Stimulated activated CD8-positive, alpha-beta memory T cell treated with anti-CD3 and anti-CD28 coated beads, Interleukin-15, amount 100 ng/mL, for 48 hours (primary cell): ENCODE data around the gene SLC35F3.
A peak's percentile ranks its signal among the peaks of the same experiment; 100 is the strongest.

Experiments
- DNase-seq, 2 donors: peaks; one replicate each; pipeline ENCODE4 v3.0.0-alpha.2; 2020; ENCODE audit warnings: low read depth in 2 of 2

SLC35F3 gene

DNA sequence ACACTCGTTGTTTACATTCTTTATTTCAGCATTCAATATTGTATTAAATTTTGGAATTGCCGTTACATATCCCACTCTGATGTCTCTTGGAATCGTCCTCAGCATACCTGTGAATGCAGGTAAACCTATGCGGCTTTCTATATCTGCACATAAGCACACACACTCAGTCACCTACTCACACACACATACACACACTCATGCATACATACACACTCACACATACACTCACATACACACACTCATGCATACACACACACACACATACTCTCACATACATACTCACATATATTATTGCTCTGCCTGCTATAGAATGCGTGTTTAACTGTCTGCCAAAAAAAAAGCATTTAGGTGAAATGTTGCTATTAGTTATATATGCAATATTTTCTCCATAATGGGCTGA lies 415.6 kb downstream of the SLC35F3 start:
- DNase-seq: no peak

DNA sequence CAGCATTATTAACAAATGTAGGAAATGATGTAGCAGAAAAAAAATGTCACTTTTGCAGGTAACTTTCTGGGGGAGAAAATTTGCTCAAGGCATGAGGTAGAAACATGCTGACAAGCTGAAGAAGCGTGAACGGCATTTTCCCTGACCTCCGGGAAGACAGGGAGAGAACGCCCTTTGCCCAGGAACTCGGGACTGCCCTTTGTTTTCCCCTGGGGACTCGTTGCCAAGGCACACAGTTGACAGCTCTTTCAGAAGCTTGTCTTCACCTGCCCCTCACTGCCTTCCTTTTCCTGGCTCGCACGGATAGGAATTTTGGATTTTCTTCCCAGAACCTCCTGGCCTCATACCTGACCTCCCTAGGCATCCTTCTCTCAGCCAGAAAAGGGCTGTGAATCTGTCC lies 416.1 kb downstream of the SLC35F3 start:
- no peak for DNase-seq

DNA sequence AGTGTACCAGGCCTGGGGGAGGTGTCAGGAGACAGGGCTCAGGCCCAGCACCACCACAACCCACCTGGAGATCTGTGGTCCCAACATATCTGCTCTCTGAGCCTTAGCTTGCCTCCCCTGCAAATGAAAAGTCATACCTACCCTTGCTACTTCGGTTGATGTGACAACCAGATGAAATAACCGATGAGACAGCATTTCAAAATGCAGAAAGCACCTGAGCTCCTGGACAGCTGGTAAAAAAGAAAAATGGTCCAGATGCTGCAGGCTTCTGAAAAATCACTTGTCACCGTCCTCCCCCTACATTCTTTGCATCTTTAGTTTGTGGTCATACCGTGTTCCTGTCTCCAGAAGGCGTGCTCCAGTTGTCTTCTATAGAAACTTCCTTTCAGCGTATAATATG lies 416.8 kb downstream of the SLC35F3 start:
- DNase-seq: no peak

DNA sequence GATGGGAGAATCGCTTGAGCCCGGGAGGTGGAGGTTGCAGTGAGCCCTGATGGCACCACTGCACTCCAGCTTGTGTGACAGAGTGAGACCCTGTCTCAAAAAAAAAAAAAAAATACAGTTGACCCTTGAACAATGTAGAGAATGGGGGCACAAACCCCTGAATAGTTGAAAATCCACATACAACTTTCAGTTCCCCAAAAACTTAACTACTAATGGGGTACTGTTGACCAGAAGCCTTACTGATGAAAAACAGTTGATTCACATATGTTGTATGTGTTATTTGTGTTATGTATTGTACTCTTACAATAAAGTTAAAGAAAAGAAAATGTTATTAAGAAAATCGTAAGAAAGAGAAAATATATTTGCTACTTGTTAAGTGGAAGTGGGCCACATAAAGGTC lies 417.6 kb downstream of the SLC35F3 start:
- no peak for DNase-seq

DNA sequence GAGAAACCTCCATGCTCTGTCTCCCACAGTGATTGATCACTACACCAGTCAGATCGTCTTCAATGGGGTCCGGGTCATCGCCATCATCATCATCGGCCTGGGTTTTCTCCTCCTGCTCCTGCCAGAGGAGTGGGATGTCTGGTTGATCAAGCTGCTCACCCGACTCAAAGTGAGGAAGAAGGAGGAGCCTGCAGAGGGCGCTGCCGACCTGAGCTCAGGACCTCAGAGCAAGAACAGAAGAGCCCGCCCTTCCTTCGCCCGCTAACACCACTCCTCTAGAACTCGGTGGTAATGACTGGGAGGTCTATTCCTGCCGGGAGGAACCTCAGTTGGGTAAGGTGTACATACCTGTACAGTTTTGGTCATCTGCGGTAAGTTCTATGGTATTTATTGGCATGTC lies 418.5 kb downstream of the SLC35F3 start:
- DNase-seq: peak in 1 of 2 donors; percentile 20

DNA sequence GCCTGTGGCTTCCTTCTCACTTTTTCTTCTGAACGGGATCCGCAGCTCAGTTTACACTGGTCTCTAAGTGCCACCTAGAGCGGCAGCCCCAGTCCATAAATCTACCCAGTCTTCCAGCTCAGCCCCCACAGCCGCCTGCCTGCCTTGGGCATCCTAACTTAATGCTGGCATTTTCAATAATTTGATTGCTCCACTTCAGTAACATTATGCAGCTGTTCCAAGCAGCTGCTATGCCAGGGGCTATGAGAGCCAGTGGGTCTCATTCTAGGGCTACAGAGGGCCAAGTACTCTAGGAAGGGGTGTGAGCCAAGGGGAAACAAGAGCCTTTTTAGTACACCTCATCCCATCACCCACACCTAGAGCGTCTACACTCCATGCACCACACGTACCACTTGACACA lies 420.3 kb downstream of the SLC35F3 start:
- DNase-seq: no peak

DNA sequence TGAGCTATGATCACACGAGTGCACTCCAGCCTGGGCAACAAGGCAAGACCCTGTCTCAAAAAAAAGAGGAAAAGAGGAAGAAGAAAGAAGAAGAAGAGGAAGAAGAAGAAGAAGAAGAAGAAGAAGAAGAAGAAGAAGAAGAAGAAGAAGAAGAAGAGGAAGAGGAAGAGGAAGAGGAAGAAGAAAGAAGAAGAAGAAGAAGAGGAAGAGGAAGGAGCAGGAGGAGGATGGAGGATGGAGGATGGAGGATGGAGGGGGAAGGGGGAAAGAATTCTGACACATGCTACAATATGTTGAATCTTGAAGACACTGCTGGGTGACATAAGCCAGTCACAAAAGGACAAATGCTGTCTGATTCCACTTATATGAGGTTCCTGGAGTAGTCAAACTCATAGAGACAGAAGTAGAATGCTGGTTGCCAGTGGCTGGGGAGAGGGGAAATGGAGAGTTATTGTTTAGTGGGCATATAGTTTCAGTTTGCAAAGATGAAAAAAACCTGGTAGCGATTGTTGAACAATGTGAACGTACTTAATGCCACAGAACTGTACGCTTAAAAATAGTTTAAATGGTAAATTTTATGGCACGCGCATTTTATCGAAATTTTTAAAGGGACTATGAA lies 421.5 kb downstream of the SLC35F3 start:
- DNase-seq: no peak

DNA sequence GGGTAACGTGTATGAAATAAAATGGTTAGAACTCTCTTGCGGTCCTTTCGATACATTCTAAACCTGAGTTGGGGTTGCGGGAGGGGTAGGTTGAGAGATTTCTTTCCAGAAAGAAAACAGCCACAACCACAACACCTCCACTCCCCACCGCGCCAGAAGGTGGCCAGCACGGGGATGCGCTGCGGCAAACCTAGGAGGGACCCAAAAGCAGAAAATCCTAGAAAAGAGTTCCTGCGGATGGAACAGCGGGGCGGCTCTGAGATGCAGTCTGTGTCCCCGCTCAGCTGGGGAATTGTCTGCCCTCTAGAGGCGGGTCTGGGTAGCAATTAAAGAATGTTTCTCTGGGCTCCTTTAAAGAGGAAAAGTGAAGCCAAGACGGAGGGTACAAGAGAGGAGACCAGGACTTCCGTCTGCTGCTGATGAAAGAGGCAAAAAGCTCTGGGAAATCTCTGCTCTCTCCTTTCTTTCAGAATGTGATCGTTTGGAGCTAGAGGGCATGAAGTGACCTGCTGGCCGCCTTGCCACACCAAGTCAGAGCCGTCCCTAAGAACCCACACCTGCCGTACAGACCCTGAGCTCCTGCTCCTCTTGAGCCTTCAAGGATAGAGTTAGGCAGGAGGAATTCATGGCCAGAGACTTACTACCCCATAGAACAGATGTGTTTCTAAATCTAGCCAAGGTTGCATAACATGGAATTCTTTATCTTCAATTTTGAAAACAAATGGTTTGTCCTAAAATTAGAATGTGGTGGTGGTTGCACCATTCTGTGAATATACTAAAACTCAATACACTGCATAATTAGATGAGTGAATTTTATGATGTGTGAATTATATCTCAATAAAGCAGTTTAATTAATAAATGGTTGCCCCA lies 422.3 kb downstream of the SLC35F3 start:
- DNase-seq: peak; percentile 30 to 36

DNA sequence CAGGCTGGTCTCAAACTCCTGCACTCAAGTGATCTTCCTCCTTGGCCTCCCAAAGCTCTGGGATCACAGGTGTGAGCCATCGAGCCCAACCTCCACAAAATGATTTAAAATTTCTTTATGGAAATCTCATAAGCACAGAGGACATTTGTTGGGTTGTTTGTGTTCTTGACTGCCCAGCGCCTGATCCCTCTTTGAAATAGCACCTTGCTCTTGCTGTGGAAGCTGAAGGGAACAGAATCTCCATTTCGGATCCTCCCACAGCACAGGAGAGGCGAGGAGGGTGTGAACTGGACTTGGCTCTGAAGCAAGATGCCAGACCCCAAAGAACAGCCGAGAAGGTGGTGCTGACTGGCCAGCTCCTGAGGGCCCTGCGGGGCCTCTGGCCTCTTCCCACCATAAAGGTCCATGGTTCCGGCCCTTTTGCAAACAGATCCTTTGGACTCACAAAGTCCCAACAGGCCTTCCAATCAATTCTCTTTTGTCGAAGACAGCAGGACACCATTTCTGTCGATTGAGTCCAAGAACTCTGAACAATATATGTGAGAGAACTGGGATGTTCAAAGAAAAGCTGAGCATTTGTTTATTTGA lies 423.2 kb downstream of the SLC35F3 start:
- DNase-seq: no peak

DNA sequence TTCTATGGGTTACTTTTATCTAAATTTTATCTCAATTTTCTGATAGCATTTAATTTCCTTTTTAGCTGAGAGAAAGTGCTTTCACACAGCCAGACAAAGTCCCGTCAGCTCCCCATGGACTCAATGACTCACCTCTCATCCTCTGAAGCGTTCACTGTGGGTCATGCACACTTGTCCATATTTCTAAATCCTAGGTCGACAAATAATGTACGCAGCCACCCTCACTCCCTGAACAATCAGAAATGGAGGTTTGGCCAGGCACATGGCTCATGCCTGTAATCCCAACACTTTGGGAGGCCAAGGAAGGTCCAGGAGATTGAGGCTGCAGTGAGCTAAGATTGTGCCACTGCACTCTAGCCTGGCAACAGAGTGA lies 426.4 kb downstream of the SLC35F3 start:
- DNase-seq: no peak

DNA sequence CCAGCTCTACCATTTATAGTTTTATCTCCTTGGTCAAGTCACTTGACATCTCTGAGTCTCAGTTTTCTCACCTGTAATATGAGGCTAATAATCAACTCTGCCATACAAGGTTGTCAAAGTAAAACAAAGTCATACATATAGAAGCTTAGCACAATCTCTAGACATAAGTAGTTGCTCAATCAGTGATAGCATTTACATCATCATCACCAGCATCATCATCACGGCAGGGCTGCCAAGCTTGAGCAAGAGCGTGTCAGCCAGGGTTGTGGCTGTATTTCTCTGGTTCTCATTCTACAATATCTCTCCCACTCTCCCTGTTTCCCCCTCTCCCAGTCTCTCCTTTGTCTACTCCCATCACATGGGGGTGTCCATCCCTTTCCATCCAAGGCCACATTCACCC lies 427.0 kb downstream of the SLC35F3 start:
- DNase-seq: no peak

DNA sequence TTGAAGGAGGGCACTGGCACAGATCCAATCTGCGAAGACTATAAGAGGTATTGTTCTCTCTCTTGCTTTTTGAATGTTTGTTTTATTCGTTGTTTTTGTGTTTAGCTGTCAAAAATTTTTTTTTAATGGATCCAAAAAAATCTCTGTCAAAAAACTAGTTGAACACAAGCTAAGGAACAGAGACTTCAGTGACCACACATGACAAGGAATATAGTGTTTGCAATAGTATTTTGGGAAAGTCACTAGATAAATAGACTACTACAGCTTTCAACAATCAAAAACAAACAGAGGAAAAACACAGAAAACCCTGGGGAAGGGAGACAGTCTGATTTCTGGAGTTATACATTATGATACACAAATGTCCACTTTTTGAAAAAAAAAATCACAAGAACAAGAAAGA lies 431.9 kb downstream of the SLC35F3 start:
- no peak for DNase-seq

DNA sequence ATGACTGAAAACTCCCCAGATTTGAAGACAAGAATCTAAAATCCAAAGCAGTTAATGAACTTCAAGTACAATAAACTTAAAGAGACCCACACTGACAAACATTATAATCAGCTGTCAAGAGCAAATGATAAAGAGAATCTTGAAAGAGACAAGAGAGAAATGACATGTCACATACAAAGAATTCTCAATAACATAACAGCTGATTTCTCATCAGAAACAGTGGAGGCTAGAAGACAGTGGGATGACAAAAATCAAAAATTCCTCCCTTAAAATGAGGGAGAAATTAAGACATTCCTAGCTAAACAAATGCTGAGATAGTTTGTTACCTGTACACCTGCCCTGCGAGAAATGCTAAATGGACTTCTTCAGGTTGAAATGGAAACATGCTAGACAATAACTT lies 432.8 kb downstream of the SLC35F3 start:
- DNase-seq: no peak

DNA sequence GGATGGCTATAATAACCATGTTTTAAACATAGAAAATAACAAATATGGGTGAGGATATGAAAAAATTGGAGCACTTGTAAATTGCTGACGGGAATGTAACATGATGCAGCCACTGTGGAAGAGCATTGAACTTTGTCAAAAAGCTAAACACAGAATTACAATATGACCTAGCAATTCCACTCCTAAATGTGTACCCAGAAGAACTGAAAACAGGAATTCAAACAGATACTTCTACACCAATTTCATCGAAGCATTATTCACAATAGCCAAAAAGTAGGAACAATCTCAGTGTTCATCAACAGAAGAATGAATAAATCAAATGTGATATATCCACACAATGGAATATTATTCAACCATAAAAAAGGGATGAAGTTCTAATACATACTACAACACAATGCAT lies 436.1 kb downstream of the SLC35F3 start:
- no peak for DNase-seq

DNA sequence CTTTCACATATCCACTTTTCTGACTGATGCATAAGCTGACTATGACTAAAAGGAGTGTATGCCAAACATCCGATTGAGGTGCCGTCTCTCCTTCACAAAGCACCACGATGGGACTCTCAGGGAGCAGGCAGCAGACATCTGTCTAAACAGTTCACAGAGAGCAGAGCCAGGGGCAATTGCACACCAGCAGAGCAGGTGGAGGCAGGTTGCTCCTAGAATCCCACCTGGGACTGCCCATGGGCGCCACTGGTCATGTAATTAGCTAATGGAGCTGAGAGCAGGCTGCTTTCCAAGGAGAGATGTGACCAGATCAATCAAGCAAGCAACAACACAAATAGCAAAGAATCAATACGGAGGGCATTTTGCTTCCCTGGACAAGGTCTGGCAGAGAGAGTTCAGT lies 438.3 kb downstream of the SLC35F3 start:
- no peak for DNase-seq

DNA sequence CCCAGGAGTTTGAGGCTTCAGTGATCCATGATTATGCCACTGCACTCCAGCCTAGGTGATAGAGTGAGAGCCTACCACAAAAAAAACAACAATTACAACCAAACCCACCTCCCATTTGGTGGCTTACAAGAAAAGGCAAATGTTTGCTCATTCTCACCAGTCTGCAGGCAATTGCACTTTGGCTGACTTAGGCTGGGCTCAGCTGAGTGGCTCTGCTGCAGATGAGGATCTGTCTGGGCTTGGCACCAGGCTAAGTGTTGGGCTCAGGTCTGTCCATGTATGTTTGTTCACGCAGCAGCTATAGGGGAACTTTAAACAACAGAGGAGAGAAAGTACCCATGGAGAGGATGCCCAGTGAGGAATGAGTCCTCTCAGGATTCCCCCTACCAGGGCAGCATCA lies 440.8 kb downstream of the SLC35F3 start:
- no peak for DNase-seq

DNA sequence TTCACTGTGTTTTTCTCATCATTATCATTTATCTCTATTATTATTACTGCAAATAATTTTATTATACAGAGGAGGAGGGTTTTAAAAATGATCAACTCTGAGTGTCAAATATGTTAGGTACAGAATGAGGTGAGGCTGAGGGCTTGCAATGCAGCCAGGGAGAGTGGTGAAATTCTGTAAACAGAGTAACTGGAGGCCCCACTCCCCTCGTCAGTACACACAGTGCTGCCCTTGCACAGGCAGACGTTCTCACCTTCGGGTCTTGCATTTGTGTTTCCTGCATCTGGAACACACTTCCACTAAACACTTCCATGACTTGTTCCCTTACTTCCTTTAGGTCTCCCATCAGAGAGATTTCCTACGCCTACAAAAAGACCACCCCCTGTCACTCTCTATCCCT lies 444.5 kb downstream of the SLC35F3 start:
- DNase-seq: no peak

DNA sequence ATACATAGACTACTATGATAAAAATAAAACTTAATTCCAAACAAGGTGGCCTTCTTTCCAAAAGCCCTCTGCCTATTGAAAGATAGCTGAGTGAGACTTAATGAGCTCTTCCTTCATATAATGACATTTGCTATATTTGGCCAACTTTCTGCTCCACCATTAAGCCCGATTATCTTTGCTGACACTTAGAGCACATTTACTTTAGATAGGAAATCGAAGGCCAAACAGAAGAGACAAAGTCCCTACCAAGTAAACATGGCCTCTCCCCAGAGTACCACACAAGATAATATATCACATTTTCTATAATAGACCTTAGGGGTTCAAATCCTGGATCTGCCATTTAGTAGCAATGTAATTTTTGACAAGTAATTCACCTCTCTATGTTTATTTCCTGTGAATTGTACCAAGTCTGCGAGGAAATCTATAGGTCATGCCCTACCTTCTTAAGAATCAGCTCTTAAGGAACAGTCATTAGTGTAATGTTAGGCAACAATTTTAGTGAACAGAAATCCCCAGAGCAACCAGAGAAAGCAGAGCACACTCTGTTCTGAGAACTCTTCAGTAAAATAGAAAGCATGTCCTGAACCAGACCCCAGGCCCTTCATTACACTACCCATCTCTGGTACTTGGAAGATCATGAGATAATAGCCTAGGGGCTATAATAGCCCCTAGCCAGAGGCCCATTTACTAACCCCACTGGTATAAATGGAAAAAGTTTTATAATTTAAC lies 451.5 kb downstream of the SLC35F3 start:
- no peak for DNase-seq

DNA sequence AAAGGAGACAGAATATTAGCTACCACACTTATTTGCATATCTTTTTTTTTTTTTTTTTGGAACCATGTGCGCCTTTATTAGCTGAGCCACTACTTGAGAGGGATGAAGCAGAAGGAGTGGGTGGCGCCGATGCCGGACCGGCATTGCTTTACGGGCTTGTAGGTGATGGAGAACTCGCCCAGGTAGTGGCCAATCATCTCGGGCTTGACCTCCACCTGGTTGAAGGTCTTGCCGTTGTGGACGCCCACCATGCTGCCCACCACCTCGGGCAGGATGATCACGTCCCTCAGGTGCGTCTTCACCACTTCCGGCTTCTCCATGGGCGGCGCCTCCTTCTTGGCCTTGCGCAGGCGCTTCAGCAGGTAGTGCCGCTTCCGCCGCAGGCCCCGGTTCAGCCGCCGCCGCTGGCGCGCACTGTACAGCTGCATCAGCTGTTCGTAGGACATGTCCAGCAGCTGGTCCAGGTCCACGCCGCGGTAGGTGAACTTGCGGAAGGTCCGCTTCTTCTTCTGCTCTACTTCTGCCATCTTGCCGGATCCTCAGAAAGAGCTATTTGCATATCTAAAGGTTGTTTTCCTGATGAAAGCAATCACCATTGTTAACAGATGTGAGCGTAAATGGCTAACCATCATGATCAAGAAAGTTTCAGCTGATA lies 452.3 kb downstream of the SLC35F3 start:
- DNase-seq: peak; percentile 32 to 36

DNA sequence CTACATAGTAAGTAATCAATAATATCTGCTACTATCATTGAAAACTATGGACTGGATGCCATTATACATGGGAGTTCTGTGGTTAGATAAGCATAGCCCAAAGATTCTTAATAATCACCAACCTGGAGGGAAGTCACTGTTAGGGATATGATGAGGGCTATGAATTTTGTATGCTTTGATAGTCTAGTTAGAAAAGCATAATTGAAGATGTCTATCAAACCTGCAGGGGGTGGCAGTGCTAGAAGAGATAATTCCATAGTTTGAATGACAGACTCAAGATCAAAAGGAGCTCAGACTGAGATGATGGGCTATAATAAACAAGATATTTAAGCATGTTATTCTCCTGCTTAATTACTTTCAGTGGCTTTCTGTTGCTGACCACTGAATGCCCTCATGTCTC lies 453.4 kb downstream of the SLC35F3 start:
- no peak for DNase-seq

DNA sequence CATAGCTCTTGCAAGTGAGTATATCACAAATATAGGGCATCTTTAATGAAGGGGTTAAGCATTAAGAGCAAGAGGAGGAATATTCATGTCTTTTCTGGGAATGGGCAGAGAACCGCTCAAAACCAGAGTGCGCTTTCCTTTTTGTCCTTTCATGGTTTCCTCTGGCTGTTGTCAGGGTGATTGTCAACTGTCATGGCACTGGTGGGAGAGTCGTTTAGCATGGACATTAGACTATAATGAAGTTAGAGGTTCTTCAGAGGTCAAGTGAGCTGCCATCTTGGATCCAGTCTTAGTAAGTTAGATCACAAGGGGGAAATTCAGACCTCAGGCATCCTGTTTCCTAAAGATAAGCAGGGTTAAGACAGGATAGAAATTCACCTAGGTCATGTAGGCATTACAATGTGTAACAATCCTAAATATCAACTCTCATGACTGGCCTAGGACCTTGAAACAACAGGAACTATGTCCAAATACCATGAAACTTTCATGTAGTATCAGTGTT lies 456.7 kb downstream of the SLC35F3 start:
- no peak for DNase-seq

DNA sequence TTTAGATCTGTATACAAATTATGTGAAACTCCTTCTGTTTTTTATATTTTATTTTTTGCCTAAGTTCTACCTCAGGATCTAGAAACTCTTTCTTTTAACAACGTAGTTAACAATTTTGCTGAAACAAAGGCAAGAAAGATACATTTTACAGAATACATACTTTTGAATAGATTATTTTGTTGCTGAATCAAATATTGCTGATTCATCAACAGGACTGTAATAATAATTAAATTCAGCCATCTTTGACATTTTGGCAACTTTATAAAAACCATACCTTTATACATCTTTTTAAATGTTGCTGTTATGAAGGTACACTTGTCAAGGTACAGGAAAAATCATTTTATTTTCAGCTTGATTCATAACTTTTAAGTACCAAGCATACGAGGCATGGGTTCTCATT lies 458.1 kb downstream of the SLC35F3 start:
- no peak for DNase-seq
